ACHN (cell line): ENCODE results near the gene THSD4.

ENCODE experiments used
- DNase-seq: peaks from one replicate; pipeline ENCODE4 v3.0.0-alpha.2; 2015
- in situ Hi-C: cut with HindIII; loops from 2 replicates; pipeline ENCODE4 v1.10.0; 2017; ENCODE audit warnings: low sequenced_read_pairs, low pct_ligation_motif_present, low pct_unique_long_range_greater_than_20kb

Gene THSD4

DNA sequence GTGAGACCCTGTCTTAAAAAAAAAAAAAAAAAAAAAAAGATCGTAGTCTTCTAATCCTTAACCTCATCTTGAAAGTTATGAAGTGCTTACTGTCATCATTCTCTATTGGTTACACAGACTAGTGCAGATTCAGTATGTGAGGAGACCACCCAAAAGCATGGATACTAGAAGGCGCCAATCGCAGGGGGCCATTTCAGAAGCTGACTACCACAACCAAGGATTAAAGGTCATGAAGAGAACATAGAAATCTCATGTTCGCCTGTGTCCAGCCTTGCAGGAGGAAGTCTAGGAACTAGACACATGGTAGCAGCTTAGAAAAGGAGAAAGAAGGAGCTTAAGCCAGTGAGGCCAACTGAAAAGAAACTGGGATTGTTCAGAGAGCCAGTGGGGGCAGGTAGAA is 207.8 kb downstream of the THSD4 start:
- no peak for DNase-seq
- in situ Hi-C loops: no loop called here

DNA sequence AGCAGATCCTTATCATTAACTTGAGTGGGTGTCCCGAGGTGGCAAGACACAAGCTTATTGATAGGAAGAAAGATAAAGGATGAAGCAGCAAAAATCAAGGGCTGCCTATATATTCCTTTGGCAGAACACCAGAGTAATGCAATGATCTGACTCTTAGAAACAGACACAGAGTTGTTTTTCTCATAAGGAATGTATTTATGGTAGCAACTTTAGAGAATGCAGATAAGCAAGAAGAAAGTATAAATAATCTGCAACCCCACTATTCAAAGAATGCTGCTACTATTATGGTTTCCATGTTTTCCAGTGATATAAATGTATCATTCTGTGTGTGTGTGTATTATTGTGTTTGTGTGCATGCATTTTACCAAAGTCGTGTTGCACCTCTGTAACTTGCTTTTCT is 208.3 kb downstream of the THSD4 start:
- DNase-seq: no peak
- in situ Hi-C loops: no loop called here

DNA sequence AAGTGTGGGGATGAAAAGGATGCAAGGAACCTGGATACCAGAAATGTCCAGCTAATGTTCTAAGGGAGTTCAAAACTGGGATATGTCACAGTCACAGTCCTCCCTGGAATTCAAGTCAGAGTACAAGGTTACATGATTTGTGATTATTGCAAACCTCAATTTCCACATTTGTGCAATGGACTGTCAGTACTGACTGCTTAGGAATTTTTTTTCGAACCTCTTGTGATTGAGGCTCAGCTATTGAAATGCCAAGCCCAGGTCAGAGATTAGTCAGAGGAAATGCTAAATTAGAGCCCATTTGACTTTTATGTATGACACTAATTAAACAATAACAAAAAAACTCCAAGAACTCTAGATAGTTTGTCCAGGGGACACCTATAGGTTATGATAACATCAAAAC is 210.2 kb downstream of the THSD4 start:
- no peak for DNase-seq
- in situ Hi-C loops: no loop called here

DNA sequence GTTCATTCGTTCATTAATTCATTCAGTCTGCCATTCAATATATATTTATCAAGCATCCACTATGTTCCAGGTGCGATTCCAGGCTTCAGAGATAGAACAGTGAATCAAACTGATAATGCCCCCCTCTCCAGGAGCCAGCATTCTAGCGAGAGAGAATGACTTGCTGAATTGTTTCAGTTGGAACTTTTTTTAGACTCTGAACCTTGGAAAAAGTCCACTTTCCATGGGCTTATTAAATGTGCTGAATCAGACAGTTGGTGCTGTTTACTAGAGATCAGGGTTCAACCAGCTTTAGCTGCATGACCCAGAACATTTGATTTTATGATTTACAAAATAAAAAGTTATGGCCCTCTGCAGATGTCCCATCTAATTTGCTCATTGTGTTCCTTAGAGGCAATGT is 213.2 kb downstream of the THSD4 start:
- in situ Hi-C loops: no loop called here

DNA sequence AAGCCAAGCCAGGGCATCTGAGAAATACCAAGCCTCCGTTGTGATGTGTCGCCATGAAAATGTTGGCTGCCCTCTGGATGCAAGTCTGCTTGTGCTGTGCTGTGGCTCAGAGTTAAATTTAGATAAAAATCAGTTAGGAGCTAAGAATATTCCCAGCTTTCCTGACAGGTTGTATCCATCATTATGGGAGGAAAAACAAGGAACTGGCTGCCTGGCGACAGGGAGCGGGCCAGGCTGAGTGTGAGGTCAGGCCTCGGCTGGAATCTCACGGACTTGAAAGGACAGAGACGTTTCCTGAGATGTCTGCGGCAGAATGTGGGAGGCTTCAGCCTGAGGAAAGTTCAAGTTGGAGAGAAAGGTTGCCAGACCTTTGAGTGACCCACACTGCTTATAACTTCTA is 213.8 kb downstream of the THSD4 start:
- in situ Hi-C loops: no loop called here
- no peak for DNase-seq

More for the DNA sequence above, 213.2 kb downstream of the THSD4 start:
- DNase-seq: no peak

DNA sequence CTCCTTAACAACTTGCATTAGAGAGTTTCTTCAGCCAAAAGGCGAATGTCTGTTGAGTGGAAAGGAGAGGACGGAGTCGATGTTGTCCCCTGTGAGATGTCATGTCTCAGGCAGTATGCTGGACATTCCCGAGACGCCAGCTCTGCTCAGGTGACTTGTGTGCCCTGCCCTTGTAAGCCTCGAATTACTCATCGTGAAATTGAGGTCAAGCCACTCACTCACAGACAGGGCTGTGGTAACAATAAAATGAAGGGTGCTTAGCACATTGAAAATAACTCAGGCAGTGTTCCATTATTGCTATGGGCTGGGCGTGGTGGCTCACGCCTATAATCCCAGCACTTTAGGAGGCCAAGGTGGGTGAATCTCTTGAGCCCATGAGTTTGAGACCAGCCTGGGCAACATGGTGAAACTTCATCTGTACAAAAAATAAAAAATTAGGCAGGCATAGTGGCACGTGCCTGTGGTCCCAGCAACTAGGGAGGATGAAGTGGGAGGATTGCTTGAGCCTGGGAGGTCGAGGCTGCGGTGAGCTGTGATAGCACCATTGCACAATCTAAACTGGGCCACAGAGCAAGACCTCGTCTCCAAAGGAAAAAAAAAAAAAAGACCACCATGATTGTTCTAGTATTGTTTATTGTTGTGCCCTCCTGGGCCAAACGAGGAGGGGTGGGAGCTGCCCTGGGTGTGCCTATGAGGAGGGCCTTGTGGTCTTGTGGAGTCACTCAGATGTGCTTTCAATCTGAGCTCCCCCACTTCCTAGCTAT is 214.4 kb downstream of the THSD4 start:
- in situ Hi-C loops: no loop called here
- no peak for DNase-seq

DNA sequence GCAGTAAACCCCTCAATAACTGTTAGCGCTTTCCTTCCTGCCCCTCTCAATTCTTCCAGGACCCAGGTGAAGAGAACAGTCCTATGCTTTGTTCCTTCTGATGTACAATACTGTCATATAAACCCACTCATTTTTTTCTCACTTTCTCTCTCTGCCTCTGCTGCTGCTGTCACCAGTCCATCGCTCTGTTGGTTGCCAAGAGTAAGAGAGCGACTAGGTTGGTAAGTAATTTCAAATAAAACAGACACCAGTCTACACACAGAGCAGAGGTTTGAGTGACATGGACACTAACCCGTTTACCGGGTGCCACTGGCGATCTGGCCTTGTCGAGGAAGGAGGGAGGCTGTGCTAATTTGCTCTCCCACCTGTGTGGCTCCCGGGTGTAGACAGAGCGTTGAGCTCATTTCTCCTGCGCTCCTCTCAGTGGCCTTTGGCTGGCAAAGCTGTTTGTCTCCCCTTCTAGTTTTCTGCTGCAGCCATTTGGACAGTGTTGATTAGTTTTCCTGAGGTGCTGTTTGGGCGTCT is 215.4 kb downstream of the THSD4 start:
- in situ Hi-C loops: no loop called here
- DNase-seq: no peak

DNA sequence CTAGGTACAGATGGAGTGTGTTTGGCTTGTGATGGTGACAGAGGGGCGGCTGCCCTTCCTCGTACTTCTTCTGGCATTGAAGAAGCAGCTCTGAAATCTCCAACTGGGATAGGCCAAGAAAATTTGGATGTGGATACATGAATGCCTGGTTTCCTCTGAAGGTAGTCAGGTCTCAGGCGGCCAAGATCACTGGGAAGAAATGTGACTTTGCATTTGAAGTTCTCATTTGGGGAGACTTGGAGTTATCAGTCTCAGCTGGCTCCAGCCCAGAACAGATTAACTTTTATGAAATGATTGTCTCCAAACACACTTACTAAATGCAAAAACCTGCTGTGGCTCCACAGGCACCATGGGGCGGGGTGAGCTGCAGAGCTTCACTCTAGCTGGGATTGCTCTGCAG is 215.9 kb downstream of the THSD4 start:
- DNase-seq: no peak
- in situ Hi-C loops: no loop called here

DNA sequence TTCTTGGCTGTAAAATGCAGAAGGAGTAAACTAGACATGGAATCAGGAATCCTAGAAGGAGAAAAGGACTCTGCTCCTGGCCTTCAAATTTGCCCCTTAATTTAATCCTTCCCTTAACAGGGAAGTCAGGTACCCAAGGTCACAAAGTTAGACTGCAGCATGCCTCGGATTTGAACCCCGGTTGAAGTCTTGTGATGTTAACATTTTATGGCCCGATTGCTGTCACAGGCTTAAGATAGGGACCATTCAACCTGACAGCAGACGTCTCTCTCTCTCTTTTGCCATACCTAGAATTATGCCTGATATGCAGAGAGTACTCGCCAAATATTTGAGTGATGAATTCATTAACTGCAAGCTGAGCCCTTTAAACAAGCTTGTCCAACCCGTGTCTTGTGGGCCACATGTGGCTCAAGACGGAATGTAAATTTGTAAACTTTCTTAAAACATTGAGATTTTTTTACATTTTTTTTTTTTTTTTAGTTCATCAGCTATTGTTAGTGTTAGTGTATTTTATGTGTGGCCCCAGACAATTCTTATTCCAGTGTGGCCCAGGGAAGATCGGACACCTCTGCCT is 217.2 kb downstream of the THSD4 start:
- in situ Hi-C loops: no loop called here
- no peak for DNase-seq

DNA sequence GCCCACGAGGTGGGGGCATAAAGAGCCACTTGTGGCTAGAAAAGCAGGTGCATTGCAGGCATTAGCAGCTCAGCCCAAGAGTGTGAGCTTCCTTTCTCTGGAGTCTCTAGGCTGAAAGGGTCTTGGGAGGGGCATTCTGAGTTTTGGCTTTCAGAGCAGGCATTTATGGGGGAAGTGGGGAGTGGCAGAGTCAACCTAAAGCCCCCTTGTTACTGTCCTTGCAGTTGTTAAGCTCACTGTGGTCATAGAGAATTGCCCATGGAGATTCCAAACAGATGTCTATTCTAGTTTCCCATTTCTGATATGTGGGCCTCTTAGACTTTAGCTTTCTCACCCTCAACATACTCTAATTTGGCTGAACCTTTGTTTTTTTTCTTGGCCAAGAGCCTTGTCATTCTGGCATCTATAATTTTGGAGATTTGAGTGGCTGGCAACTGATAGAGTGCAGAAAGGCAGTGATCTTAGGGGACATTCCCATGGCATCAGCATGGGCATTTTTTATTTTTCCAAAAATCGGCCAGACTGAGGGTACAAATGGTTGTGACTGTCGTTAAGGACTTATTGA is 217.9 kb downstream of the THSD4 start:
- in situ Hi-C loops: no loop called here
- no peak for DNase-seq

DNA sequence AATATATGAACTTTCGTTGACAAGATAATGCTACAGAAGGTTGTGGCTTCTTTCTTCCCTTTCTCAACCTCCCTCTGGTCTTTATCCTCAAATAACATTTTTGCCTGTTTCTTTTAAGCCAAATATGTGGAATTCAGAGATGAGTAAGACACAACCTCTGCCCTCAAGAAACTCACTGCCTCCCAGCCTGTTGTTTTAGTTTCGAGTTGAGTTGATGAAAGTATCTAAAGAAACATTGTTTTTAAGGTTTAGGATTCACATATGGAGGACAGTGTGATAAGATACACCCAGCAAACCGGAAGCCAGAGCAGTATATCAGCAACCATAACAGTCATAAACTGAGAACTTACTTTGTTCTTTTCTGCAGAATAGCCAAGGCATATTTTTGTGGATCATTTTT is 218.6 kb downstream of the THSD4 start:
- in situ Hi-C loops: no loop called here
- no peak for DNase-seq

DNA sequence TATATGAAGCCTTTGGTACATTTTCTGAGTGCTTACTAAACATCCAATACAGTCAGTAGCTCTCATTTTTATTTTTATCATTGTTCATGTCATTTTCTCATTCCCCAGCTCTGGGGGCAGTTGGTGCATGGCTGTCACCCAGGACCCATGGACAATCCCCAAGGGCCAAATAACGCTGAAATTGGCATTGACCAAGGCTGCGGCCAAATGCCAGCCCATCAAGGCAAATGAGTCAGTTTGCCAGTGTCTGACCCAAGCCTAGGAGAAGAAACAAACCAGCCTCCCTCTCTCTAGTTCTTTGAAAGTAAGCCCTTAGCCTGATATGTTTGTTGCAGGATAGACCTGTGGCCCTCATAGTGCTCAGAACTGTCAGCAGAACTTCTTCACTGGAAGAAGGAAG is 219.2 kb downstream of the THSD4 start:
- in situ Hi-C loops: no loop called here
- no peak for DNase-seq

DNA sequence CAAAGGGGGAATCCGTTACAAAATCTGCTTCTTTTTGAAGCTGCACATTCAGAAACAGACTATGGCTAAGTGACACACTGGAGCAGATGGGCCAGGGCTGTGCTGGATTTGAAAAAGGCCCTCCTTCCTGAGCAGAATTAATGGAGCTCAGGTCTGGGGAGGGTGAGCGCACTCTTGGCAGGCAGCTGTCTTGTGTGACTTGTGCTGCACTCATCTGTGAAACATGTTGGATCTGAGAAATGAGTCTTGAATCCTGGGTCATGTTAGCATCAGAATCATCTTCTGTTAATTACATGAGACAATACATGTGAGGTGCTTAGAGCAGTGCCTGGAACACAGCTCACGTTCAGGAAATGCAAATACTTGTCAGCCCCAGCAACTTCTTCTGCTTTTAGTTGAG is 219.6 kb downstream of the THSD4 start:
- in situ Hi-C loops: no loop called here
- DNase-seq: no peak

DNA sequence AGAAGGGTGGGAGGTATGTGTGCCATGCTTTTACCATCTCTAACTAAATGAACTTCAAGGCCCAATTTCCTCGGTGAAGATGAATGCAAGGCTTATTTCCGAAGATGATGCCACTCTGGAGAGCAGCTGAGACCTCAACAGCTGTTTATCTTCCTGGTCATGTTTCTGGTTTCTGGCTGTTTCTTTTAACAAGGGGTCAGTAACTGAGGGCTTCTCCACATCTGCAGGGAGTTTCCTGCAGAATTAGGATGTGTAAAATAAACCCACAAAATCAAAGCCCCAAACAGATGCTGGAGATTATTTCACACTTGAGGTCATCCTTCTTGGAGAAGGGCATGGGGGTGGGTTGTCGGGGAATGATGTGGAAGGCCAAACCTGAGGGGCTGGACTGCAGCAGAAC is 220.3 kb downstream of the THSD4 start:
- no peak for DNase-seq
- in situ Hi-C loops: no loop called here

DNA sequence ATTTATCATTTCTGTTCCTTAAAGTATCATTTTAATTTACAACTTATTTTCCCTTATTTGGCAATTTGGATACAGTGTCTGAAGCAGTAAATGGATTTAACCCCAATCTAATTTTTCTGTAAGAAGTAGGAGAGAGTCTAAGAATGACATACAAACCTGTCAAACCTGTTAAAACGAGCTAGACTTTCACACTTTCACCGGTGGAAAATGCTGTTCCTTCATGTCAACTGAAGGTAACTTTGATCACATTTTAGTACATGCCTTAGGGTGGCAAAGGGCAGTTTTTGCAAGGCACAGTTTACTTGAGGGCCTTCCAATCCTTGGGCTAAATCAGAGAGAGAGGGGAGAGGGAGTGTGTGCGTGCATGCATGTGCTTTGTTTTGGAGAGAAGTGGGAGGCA is 221.4 kb downstream of the THSD4 start:
- no peak for DNase-seq
- in situ Hi-C loops: no loop called here

DNA sequence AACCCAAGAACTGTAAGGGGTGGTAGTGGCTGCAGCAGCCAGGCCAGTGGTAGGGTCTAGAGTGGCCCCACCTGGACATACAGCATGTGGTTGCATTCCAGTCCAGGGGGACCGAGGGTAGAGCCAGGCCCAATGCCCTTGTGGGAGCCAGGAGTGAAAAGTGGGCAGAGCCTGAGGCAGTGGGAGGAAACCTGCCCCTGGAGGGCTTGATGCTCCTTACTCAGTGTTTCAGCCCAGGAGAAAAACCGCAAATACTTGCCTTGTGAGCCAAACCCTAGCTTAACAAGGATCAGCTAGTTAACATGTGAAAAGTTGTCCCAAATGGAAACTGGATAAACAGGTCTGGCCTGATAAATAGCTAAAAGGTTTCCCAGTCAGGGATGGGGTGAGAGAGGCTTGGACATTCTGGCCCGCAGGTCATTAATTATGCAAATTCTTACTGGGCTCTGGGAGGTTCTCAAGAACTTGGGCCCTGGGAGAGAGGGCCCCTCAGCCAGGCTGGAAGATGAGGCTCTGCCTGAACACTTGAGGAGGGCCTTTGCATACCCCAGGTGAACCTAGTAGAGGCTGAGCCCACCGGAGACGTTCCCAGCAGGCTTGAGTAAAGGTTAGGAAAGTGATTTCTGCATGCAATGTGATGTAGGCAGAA is 222.1 kb downstream of the THSD4 start:
- in situ Hi-C loops: no loop called here
- DNase-seq: no peak

DNA sequence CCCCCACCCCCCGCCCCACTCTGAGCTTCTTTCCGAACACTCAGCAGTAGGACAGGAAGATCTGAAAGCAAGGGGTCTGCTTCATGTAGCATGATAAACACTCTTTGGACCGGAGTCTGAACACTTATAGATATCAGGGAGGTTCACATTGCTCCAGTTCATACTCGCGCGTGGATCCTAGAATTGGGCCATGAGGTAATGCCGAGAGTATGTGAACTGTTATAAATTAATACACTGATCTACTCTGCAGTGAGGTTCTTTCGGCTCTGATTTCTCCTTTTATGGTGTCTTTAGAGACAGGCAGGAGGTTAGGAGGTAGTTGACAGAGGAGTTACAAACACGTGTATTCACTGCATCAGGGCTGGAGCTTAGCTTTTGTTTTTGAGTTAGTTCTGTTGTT is 223.0 kb downstream of the THSD4 start:
- no peak for DNase-seq
- in situ Hi-C loops: no loop called here

DNA sequence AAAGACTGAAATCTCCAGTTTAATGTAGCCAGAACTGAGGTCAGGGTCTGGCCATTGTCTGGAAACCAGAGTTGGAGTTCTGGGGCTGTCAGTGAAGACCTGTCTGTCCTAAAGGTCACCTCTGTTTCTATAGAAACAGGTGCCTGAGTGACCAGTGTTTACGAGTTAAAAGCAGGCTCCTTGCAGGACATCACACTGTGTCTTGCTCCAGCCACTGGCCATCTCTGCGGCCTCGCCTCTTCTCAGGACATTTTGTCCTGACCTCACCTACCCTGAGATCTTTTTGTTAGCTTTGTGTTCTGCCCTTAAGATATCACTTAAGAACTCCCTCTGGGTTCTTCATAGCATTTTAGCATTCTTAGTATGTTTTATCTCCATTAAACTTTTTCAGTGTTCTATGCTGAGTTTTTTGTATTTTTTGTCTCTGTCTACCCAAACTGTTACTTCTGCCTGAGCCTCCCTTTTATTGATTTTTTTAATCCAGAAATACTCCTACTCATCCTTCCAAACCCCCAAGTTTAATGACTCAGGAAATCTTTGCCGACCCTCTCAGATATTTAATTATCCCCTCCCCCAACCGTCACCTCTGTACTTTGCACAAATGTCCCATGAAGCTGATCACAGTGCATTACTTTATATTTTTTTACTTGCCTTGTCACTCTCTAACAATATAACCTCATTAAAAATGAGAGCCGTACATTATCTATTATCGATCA is 223.7 kb downstream of the THSD4 start:
- in situ Hi-C loops: no loop called here
- DNase-seq: no peak
